CD14-positive monocyte (primary cell): ENCODE data around the gene PTTG1IP. TPM values are rescaled to one million over a fixed set of nuclear protein-coding genes. Genes with fewer than 3 reads are reported as not detected.

Source experiments
- DNase-seq, 3 donors: peaks; one replicate each; pipeline ENCODE4 v3.0.0-alpha.2; 2011 to 2022
- H2AFZ ChIP-seq: 2 replicates; pipeline ENCODE4 v1.6.0; 2012; ENCODE audit warnings: mild to moderate bottlenecking, low read depth, low read length, inconsistent platforms; ENCODE audit not compliant: insufficient read depth, poor library complexity, severe bottlenecking
- H3K27ac ChIP-seq, 2 donors: 1 replicate in 1 of 2; 2 replicates in 1 of 2; pipeline ENCODE4 v1.5.1; 2012 to 2013; ENCODE audit warnings: low read length in 2 of 2, control low read depth in 1 of 2, inconsistent platforms in 1 of 2, low read depth in 1 of 2, mild to moderate bottlenecking in 1 of 2
- H3K27me3 ChIP-seq, 2 donors: one replicate each; pipeline versions ENCODE4 v1.6.0 to v1.6.1; 2011 to 2013; ENCODE audit warnings: low read length in 2 of 2; ENCODE audit not compliant: control insufficient read depth in 2 of 2, insufficient read depth in 2 of 2
- H3K36me3 ChIP-seq, 2 donors: replicated peaks in 1 of 2; 1 replicate in 1 of 2; 2 replicates in 1 of 2; pipeline versions ENCODE4 v1.5.1 to v1.6.1; 2012 to 2013; ENCODE audit warnings: low read length in 2 of 2, control low read depth in 1 of 2, inconsistent platforms in 1 of 2, mild to moderate bottlenecking in 1 of 2; ENCODE audit not compliant: insufficient read depth in 2 of 2, control insufficient read depth in 1 of 2
- H3K4me1 ChIP-seq, 2 donors: 1 replicate in 1 of 2; 2 replicates in 1 of 2; pipeline versions ENCODE4 v1.5.1 to v1.6.1; 2012 to 2013; ENCODE audit warnings: low read length in 2 of 2, control low read depth in 1 of 2, inconsistent platforms in 1 of 2, mild to moderate bottlenecking in 1 of 2, moderate library complexity in 1 of 2; ENCODE audit not compliant: insufficient read depth in 2 of 2, control insufficient read depth in 1 of 2
- H3K4me2 ChIP-seq: replicated peaks from 2 replicates; pipeline ENCODE3; 2012; ENCODE audit warnings: low read length, moderate library complexity, mild to moderate bottlenecking; ENCODE audit not compliant: poor library complexity, severe bottlenecking; ENCODE audit errors: extremely low read depth
- H3K4me3 ChIP-seq, 3 experiments: fragments of 200-600 bp in 1 of 3; sonication (generic) in 1 of 3; replicated peaks in 1 of 3; 1 replicate in 2 of 3; 2 replicates in 1 of 3; pipeline ENCODE4 v1.5.1; 2011 to 2013; ENCODE audit warnings: low read length in 3 of 3, mild to moderate bottlenecking in 3 of 3, control low read depth in 2 of 3, low read depth in 2 of 3, inconsistent platforms in 1 of 3, moderate library complexity in 1 of 3
- H3K79me2 ChIP-seq: 2 replicates; pipeline ENCODE4 v1.6.0; 2012; ENCODE audit warnings: mild to moderate bottlenecking, control low read depth, inconsistent platforms, low read length, moderate library complexity; ENCODE audit not compliant: insufficient read depth
- H3K9ac ChIP-seq: 2 replicates; pipeline ENCODE4 v1.6.0; 2017; ENCODE audit warnings: low read length, mild to moderate bottlenecking; ENCODE audit not compliant: insufficient read depth, poor library complexity, severe bottlenecking
- H3K9me3 ChIP-seq, 2 donors: replicated peaks in 1 of 2; 1 replicate in 1 of 2; 2 replicates in 1 of 2; pipeline versions ENCODE4 v1.5.1 to v1.6.1; 2012 to 2013; ENCODE audit warnings: low read length in 2 of 2, control low read depth in 1 of 2; ENCODE audit not compliant: control insufficient read depth in 1 of 2, insufficient read depth in 1 of 2
- H4K20me1 ChIP-seq: 2 replicates; pipeline ENCODE4 v1.6.0; 2012; ENCODE audit warnings: mild to moderate bottlenecking, low read length, control low read depth, moderate library complexity; ENCODE audit not compliant: insufficient read depth
- H3K27ac Mint-ChIP-seq, 7 donors: one replicate each; pipeline ENCODE4 v1.8.0; 2020; ENCODE audit warnings: mild to moderate bottlenecking in 7 of 7, mixed read lengths in 7 of 7, moderate library complexity in 6 of 7, inconsistent platforms in 2 of 7
- H3K27me3 Mint-ChIP-seq, 3 donors: one replicate each; pipeline ENCODE4 v1.8.0; 2021 to 2022; ENCODE audit warnings: low read depth in 3 of 3, mild to moderate bottlenecking in 3 of 3, mixed read lengths in 3 of 3, moderate library complexity in 3 of 3, inconsistent platforms in 1 of 3
- H3K36me3 Mint-ChIP-seq, 2 donors: one replicate each; pipeline ENCODE4 v1.8.0; 2020; ENCODE audit warnings: mixed read lengths in 2 of 2, inconsistent platforms in 1 of 2, mild to moderate bottlenecking in 1 of 2
- H3K4me1 Mint-ChIP-seq: one replicate; pipeline ENCODE4 v1.8.0; 2020; ENCODE audit warnings: mild to moderate bottlenecking, mixed read lengths
- H3K4me3 Mint-ChIP-seq, 2 donors: one replicate each; pipeline ENCODE4 v1.8.0; 2020; ENCODE audit warnings: mild to moderate bottlenecking in 2 of 2, mixed read lengths in 2 of 2, moderate library complexity in 1 of 2
- H3K9me3 Mint-ChIP-seq, 7 donors: one replicate each; pipeline ENCODE4 v1.8.0; 2020 to 2022; ENCODE audit warnings: mixed read lengths in 7 of 7, mild to moderate bottlenecking in 6 of 7, moderate library complexity in 6 of 7, inconsistent platforms in 2 of 7
- WGBS: methylation state at CpG from one replicate; pipeline ENCODE4 v1.1.5; 2013; ENCODE audit warnings: missing lambda C conversion rate; ENCODE audit not compliant: insufficient coverage; 5-methylcytosine and 5-hydroxymethylcytosine counted together
- intact Hi-C, 2 donors: fragments of 100-400 bp; cut with micrococcal nuclease; formaldehyde crosslinking; loops; one replicate each; pipeline versions ENCODE4 v1.15.0 to v1.15.1; 2023
- polyA plus RNA-seq, 3 donors: library from polyadenylated mRNA; depleted of rRNA in 1 of 3; unstranded in 2 of 3; stranded (reverse) in 1 of 3; fragments of 300-500 nt in 2 of 3; fragments of >200 nt in 1 of 3; fragmentation: Illumina TruSeq in 2 of 3; gene quantifications; 1 replicate in 2 of 3; 2 replicates in 1 of 3; pipeline ENCODE4 v1.2.3, GENCODE V29; 2012 to 2021
- TF ChIP-seq, protein P1 (sequence below): fragments of 200-600 bp; IDR thresholded peaks from one replicate; pipeline ENCODE4 v1.8.0; 2022; ENCODE audit warnings: antibody characterized with exemption, mild to moderate bottlenecking

The PTTG1IP gene
- polyA plus RNA-seq, 3 donors, result 118 to 238 (median 206) TPM

DNA sequence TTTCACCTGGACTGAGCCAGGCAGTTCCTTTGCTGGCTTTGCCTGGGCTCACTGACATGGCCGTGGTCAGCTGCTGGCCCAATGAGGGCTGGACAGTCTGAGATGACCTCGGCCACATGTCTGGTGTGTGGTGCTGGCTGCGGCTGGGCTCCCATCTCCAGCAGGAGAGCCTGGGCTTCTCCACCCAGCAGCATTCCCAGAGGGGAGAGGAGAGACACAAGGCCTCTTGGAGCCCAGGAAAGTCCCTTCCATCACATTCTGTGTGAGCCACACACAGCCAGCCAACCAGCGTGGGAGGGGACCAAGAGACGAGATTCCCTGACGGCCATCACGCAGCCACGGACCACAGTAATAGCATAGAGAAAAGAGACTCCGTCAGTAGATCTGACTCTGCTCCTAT lies 34.5 kb downstream of the PTTG1IP start:
- Histone ChIP-seq H3K9me3 (no peaks in the 10 kb centered on the region), H3K79me2 (no peaks in the 10 kb centered on the region), H3K27ac (no peak overlapping the region), H3K4me3 (no peak overlapping the region), H2AFZ (no peak overlapping the region), H3K9ac (no peak overlapping the region), H4K20me1 (no peaks in the 10 kb centered on the region), H3K27me3 (no peaks in the 10 kb centered on the region), H3K36me3 (no peaks in the 10 kb centered on the region), H3K4me1 (no peaks in the 10 kb centered on the region), H3K4me2 (no peak overlapping the region)
- intact Hi-C loops, result no loop called here
- TF ChIP-seq, protein P1, sequence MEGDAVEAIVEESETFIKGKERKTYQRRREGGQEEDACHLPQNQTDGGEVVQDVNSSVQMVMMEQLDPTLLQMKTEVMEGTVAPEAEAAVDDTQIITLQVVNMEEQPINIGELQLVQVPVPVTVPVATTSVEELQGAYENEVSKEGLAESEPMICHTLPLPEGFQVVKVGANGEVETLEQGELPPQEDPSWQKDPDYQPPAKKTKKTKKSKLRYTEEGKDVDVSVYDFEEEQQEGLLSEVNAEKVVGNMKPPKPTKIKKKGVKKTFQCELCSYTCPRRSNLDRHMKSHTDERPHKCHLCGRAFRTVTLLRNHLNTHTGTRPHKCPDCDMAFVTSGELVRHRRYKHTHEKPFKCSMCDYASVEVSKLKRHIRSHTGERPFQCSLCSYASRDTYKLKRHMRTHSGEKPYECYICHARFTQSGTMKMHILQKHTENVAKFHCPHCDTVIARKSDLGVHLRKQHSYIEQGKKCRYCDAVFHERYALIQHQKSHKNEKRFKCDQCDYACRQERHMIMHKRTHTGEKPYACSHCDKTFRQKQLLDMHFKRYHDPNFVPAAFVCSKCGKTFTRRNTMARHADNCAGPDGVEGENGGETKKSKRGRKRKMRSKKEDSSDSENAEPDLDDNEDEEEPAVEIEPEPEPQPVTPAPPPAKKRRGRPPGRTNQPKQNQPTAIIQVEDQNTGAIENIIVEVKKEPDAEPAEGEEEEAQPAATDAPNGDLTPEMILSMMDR, result no peak
- Mint-ChIP-seq H3K9me3 (peaks cover 0 to 2% (median 0%) of the 10 kb centered on the region in 7 donors), H3K27ac (no peak overlapping the region), H3K27me3 (peaks cover 5 to 11% (median 7%) of the 10 kb centered on the region in 3 donors), H3K4me3 (no peak overlapping the region), H3K36me3 (no peaks in the 10 kb centered on the region), H3K4me1 (peaks cover 4% of the 10 kb centered on the region)
- WGBS, result 97% methylated on average over 8 of the region's 9 CpGs
- no peak for DNase-seq

DNA sequence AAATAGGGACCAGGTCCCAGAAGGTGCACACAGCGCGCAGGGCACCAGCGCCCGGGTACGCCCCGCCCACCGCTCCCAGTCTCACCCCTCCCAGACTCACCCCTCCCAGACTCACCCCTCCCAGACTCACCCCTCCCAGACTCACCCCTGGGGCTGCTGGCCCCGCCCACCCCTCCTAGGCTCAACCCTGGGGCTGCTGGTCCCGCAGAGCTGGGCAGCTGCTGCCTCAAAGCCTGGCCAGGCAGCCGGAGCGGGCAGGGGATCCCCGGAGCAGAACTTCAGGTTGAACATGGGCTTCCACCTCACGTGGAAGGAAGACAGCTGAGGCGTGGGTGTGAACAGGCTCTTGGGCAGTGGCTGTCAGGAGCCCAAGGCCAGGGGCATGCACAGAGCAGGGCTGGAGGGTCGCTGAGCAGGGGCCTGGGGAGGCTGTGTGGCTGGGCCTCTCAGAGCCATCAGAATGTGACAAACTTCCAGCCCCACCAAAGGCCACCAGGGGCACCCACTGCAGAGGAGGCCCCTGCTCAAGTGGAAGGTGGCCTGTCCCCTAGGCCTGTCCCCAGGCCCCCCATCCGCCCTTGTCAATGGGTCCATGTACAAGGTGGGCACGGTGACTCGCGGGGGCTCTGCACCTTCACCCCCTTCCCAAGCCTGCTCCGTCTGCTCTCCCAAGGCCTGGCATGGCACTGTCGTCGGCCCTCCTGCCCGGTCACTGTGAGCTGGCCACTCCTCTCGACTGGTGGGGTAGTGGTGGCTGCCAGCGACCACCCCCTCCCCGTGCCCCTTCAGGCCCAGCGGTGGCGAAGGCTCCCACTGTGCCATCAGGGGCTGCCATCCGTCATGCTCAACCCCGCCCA lies 35.2 kb downstream of the PTTG1IP start:
- TF ChIP-seq, protein P1, result no peak
- Mint-ChIP-seq H3K4me3 (no peak overlapping the region), H3K27ac (no peak overlapping the region), H3K36me3 (no peaks in the 10 kb centered on the region), H3K27me3 (peaks cover 5 to 7% (median 7%) of the 10 kb centered on the region in 3 donors), H3K4me1 (peaks cover 4% of the 10 kb centered on the region), H3K9me3 (peaks cover 0 to 2% (median 0%) of the 10 kb centered on the region in 7 donors)
- Histone ChIP-seq H3K4me3 (no peak overlapping the region), H3K9me3 (no peaks in the 10 kb centered on the region), H3K9ac (no peak overlapping the region), H3K79me2 (no peaks in the 10 kb centered on the region), H3K27ac (no peak overlapping the region), H4K20me1 (no peaks in the 10 kb centered on the region), H3K4me1 (no peaks in the 10 kb centered on the region), H3K27me3 (no peaks in the 10 kb centered on the region), H2AFZ (no peak overlapping the region), H3K36me3 (no peaks in the 10 kb centered on the region), H3K4me2 (no peak overlapping the region)
- WGBS, result 82% methylated on average over 24 of the region's 30 CpGs
- intact Hi-C loops, result no loop called here
- no peak for DNase-seq
